Kidney epithelial cell (primary cell): ENCODE measurements around the gene MCTS1. TPM values are rescaled to one million over a fixed set of nuclear protein-coding genes. Genes with fewer than 3 reads are reported as not detected.
"Not testable (repeated sequence)": the region's sequence is repeated elsewhere in the genome, so short reads cannot be mapped to it uniquely, and the experiment has no call there.

Experiments used
- DNase-seq: peaks from one replicate; pipeline ENCODE4 v3.0.0-alpha.2; 2010; ENCODE audit warnings: low read depth
- H3K27me3 ChIP-seq: 2 replicates; pipeline ENCODE4 v1.6.0; 2011; ENCODE audit warnings: low read length; ENCODE audit not compliant: control insufficient read depth, insufficient read depth
- H3K36me3 ChIP-seq: 2 replicates; pipeline ENCODE4 v1.5.1; 2011; ENCODE audit warnings: low read length; ENCODE audit not compliant: control insufficient read depth, insufficient read depth
- H3K4me3 ChIP-seq: 2 replicates; pipeline ENCODE4 v1.5.1; 2011; ENCODE audit warnings: low read depth, mild to moderate bottlenecking, control low read depth, low read length
- CTCF ChIP-seq: IDR thresholded peaks from 2 replicates; pipeline ENCODE4 v1.5.1; 2011; ENCODE audit warnings: mild to moderate bottlenecking, moderate library complexity, low read length, control low read depth, inconsistent platforms; ENCODE audit not compliant: insufficient read depth, poor library complexity, severe bottlenecking
- total RNA-seq: library from RNA; depleted of rRNA; stranded (reverse); fragments of >200 nt; gene quantifications from 2 replicates; pipeline ENCODE4 v1.2.3, GENCODE V29; 2015

MCTS1 gene
- total RNA-seq, 1 donor from 2014 or later = 36.6 TPM

DNA sequence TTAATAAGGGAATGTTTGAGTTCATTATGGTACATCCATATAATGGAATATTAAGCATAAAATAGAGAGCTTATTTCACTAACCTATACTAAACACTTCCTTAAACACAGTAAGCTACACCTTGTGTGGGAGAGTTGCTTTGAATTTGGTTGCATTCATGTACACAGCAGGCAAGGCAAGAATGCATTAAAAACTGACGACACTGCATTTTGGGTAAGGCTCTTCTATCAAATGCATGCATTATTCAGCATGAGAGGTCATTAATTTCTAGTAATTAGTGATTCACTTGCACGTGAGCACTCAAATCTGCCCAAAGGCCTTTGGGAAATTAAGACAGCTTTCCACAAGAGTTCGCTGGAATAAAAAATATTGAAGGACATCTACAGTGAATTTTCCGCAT, 34.7 kb downstream of the MCTS1 start:
- Histone ChIP-seq H3K27me3 (no peaks in the 10 kb centered on the region), H3K4me3 (no peak overlapping the region), H3K36me3 (no peaks in the 10 kb centered on the region)
- DNase-seq = no peak
- no peak for TF ChIP-seq CTCF

DNA sequence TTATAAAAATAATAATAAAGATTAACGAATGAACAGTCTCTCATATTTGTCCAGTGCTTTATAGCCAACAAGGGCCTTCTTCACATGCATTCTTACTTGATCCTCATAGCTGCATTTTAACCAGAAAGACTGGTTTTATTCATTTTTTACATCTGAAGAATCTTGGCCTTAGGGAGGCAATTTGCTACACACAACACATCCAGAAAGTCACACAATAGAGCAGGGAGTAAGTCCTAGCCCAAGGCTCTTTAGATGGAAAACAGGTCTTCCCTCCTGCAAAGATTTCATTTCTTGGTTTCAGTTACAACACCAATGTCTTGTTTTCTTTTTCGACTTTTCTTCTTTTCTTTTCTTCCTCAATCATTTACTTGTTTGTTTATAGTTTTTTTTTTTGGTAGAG, 39.0 kb downstream of the MCTS1 start:
- no peak for DNase-seq
- Histone ChIP-seq H3K4me3 (no peak overlapping the region), H3K36me3 (no peaks in the 10 kb centered on the region), H3K27me3 (no peaks in the 10 kb centered on the region)
- TF ChIP-seq CTCF = no peak

- Histone ChIP-seq H3K36me3 (no peaks in the 10 kb centered on the region), H3K27me3 (no peaks in the 10 kb centered on the region), H3K4me3 (no peak overlapping the region)
- DNase-seq = no peak
- TF ChIP-seq CTCF = no peak
Observed at GRCh38 chrX:120647127-120647526, 43.2 kb downstream of the MCTS1 start.

DNA sequence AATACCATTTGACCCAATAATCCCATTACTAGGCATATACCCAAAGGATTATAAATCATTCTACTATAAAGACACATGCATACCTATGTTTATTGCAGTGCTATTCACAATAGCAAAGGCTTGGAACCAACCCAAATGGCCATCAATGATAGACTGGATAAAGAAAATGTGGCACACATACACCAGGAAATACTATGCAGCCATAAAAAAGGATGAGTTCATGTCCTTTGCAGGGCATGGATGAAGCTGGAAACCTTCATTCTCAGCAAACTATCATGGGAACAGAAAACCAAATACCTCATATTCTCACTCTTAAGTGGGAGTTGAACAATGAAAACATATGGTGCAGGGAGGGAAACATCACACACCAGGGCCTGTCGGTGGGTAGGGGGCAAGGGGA, 48.4 kb downstream of the MCTS1 start:
- H3K4me3 ChIP-seq, H3K36me3 ChIP-seq, H3K27me3 ChIP-seq, DNase-seq: not testable (repeated sequence)

DNA sequence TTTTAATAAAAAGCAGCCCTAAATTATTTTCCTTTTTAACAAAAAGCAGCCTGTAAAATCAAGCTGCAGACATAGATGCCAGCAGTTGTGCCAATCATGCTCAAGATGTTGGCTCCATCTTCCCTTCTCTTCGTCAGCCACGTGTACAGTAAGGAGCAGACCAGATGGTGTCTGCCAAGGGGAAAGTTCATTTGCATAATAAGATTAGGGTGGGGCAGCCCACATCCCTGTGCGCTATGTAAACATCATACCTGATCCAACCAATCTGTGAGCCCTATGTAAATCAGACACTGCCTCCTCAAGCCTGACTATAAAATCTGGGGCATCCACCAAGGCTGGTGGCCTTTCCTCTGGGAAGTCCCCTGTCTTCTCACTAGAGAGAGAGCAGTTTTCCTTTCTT, 49.1 kb downstream of the MCTS1 start:
- no peak for DNase-seq
- no peaks in the 10 kb centered on the region for H3K36me3 ChIP-seq
- no peak overlapping the region for H3K4me3 ChIP-seq
- no peaks in the 10 kb centered on the region for H3K27me3 ChIP-seq
- no peak for TF ChIP-seq CTCF

- no peaks in the 10 kb centered on the region for H3K27me3 ChIP-seq
- no peak for TF ChIP-seq CTCF
- DNase-seq = no peak
- H3K36me3 ChIP-seq = no peaks in the 10 kb centered on the region
- no peak overlapping the region for H3K4me3 ChIP-seq
Observed at GRCh38 chrX:120660637-120661036, 56.7 kb downstream of the MCTS1 start.

Other genes with a start within 250 kb of the MCTS1 start
- not detected in 2 replicates for gene ATP1B4, start 242.0 kb upstream of the MCTS1 start, total RNA-seq
- 115 and 121 TPM in 2 replicates for gene LAMP2, start 134.8 kb upstream of the MCTS1 start, total RNA-seq
- 33.4 and 34.2 TPM in 2 replicates for gene CUL4B, start 43.1 kb upstream of the MCTS1 start, total RNA-seq
- 20.4 and 24.7 TPM in 2 replicates for gene C1GALT1C1, start 26.0 kb downstream of the MCTS1 start, total RNA-seq